Fibroblast of lung (primary cell): ENCODE measurements around the gene CCDC33. TPM values are rescaled to one million over a fixed set of nuclear protein-coding genes. Genes with fewer than 3 reads are reported as not detected.

Experiments used
- DNase-seq, 2 donors: peaks; one replicate each; pipeline versions ENCODE4 v3.0.0 to v3.0.0-alpha.2; 2010; ENCODE audit warnings: low read depth in 2 of 2
- H2AFZ ChIP-seq: 2 replicates; pipeline ENCODE4 v1.5.1; 2012; ENCODE audit warnings: low read length, control low read depth, inconsistent platforms
- H3K27ac ChIP-seq: 2 replicates; pipeline ENCODE4 v1.5.1; 2011; ENCODE audit warnings: low read length, control low read depth; ENCODE audit not compliant: insufficient read depth
- H3K27me3 ChIP-seq: 2 replicates; pipeline ENCODE4 v1.5.1; 2011; ENCODE audit warnings: mild to moderate bottlenecking, low read length; ENCODE audit not compliant: control insufficient read depth, insufficient read depth
- H3K36me3 ChIP-seq: 2 replicates; pipeline ENCODE4 v1.5.1; 2011; ENCODE audit warnings: low read length; ENCODE audit not compliant: control insufficient read depth, insufficient read depth
- H3K4me1 ChIP-seq: 2 replicates; pipeline ENCODE4 v1.5.1; 2011; ENCODE audit warnings: low read length; ENCODE audit not compliant: control insufficient read depth, insufficient read depth; ENCODE audit errors: extremely low read depth
- H3K4me2 ChIP-seq: 2 replicates; pipeline ENCODE4 v1.5.1; 2011; ENCODE audit warnings: low read length, control low read depth; ENCODE audit not compliant: insufficient read depth; ENCODE audit errors: extremely low read depth
- H3K4me3 ChIP-seq, 4 experiments: fragments of 200-600 bp in 1 of 4; sonication (generic) in 1 of 4; replicated peaks in 1 of 4; 2 replicates each; pipeline ENCODE4 v1.5.1; 2011 to 2016; ENCODE audit warnings: low read length in 4 of 4, low read depth in 3 of 4, mild to moderate bottlenecking in 3 of 4, control low read depth in 2 of 4, inconsistent platforms in 1 of 4, mixed read lengths in 1 of 4; ENCODE audit not compliant: insufficient read depth in 1 of 4; ENCODE audit errors: control extremely low read depth in 1 of 4
- H3K79me2 ChIP-seq: 2 replicates; pipeline ENCODE4 v1.5.1; 2012; ENCODE audit warnings: mild to moderate bottlenecking, low read length, inconsistent platforms; ENCODE audit not compliant: control insufficient read depth, insufficient read depth
- H3K9ac ChIP-seq: 2 replicates; pipeline ENCODE4 v1.5.1; 2011; ENCODE audit warnings: mild to moderate bottlenecking, low read length, control low read depth; ENCODE audit not compliant: insufficient read depth
- H3K9me3 ChIP-seq: 2 replicates; pipeline ENCODE4 v1.5.1; 2012; ENCODE audit warnings: low read depth, low read length; ENCODE audit not compliant: control insufficient read depth, insufficient read depth
- H4K20me1 ChIP-seq: 2 replicates; pipeline ENCODE4 v1.5.1; 2011; ENCODE audit warnings: low read length; ENCODE audit not compliant: control insufficient read depth, insufficient read depth; ENCODE audit errors: extremely low read depth
- EZH2 ChIP-seq: IDR thresholded peaks from 2 replicates; pipeline ENCODE4 v1.5.1; 2012; ENCODE audit warnings: low read length, control low read depth, mild to moderate bottlenecking; ENCODE audit errors: missing control alignments
- polyA plus RNA-seq, 2 donors: library from polyadenylated mRNA; depleted of rRNA in 1 of 2; stranded (reverse) in 1 of 2; unstranded in 1 of 2; fragments of >200 nt; gene quantifications; 2 replicates each; pipeline ENCODE4 v1.2.1, GENCODE V29; 2011 to 2012; ENCODE audit warnings: missing spikeins in 1 of 2
- total RNA-seq: library from RNA; depleted of rRNA; stranded (reverse); fragments of >200 nt; gene quantifications from 2 replicates; pipeline ENCODE4 v1.2.1, GENCODE V29; 2014
- TF ChIP-seq, protein P1 (sequence below), 2 donors: IDR thresholded peaks in 1 of 2; conservative IDR thresholded peaks in 1 of 2; 1 replicate in 1 of 2; 2 replicates in 1 of 2; pipeline ENCODE4 v1.5.1; 2011 to 2012; ENCODE audit warnings: low read length in 2 of 2, control low read depth in 1 of 2, inconsistent platforms in 1 of 2, low read depth in 1 of 2, mild to moderate bottlenecking in 1 of 2

Gene CCDC33
- total and polyA plus RNA-seq, 2 donors (not counting 1 experiment from before 2014, with no cell fraction given) = not detected

DNA sequence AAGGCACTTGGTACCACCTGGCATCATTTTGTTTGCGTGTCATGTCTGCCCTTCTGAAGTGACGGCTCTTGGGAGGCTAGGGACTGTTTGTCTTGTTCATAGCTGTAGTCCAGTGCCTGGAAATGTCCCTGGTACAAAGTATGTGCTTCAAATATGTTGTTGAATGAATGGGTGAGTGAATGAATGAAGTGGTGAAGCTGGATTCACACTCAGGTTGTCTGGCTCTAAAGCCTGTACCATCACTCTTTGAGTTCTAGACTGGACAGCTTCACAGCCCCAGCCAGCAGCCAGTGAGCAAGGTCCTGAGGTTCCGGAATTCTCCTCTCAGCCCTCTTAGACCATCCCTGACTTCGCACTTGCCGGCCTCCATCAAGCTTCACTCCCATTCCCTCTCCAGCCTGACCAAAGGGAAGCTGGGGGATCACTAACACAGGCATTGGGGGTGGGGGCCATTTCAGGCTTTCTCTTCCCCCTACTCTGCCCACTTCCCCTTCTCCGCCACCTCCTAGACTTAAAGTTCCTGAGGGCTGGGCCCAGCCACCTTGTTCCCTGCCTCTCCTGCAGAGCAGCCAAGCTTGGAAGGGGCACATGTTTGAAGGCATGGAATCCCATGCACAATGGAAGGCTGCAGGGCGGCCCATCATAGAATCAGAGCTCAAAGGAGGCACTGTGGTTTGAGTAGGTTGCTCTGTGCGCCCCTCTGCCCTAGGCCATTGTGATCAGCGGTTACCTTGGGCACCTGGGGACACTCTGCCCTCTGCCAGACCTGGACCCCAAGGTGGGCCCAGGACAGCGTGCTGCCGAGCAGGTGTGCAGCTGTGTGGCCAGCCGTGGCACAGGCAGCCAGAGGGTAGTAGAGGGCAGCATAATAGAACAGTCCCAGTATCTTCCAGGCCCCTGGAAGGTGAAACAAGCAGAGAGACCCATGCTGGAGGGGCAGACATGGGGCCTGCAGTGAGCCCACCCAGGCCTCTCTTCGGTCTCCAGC lies 41.3 kb upstream of the CCDC33 start:
- no peaks in the 10 kb centered on the region for H3K9me3 ChIP-seq
- H4K20me1 ChIP-seq = no peaks in the 10 kb centered on the region
- H3K4me2 ChIP-seq = no peak overlapping the region
- H2AFZ ChIP-seq = no peak overlapping the region
- H3K27me3 ChIP-seq = no peaks in the 10 kb centered on the region
- TF ChIP-seq EZH2 = no peak
- TF ChIP-seq, protein P1, sequence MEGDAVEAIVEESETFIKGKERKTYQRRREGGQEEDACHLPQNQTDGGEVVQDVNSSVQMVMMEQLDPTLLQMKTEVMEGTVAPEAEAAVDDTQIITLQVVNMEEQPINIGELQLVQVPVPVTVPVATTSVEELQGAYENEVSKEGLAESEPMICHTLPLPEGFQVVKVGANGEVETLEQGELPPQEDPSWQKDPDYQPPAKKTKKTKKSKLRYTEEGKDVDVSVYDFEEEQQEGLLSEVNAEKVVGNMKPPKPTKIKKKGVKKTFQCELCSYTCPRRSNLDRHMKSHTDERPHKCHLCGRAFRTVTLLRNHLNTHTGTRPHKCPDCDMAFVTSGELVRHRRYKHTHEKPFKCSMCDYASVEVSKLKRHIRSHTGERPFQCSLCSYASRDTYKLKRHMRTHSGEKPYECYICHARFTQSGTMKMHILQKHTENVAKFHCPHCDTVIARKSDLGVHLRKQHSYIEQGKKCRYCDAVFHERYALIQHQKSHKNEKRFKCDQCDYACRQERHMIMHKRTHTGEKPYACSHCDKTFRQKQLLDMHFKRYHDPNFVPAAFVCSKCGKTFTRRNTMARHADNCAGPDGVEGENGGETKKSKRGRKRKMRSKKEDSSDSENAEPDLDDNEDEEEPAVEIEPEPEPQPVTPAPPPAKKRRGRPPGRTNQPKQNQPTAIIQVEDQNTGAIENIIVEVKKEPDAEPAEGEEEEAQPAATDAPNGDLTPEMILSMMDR (conservative IDR thresholded peaks at IDR 0.05 in 1 of 2, IDR thresholded peaks at IDR 0.05 in 1 of 2; ENCODE audit: low read depth in 1 of 2, low read length in 2 of 2) = no peak
- H3K4me1 ChIP-seq = peaks cover 9% of the 10 kb centered on the region
- no peaks in the 10 kb centered on the region for H3K36me3 ChIP-seq
- H3K79me2 ChIP-seq = no peaks in the 10 kb centered on the region
- H3K9ac ChIP-seq = no peak overlapping the region
- H3K4me3 ChIP-seq = no peak overlapping the region
- no peak for DNase-seq
- no peak overlapping the region for H3K27ac ChIP-seq

DNA sequence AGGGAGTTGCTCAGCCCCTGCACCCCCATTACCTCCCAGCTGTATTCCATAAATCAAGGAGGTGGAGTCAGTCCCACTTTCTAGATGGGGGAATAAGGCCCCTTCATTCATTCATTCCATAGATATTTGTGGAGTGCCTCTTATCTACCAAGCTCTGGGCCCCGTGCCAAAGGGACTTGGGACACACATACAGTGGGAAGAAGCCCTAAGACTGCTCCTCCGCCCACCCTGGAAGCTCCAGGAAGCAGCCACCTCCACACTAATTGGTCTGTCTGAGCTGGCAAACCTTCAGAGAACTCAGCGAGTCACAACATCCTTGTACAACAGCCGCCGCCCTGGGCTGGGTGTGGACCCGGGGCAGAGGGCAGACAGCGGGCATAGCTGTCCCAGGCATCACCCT lies 40.0 kb upstream of the CCDC33 start:
- Histone ChIP-seq H3K9ac (no peak overlapping the region), H3K4me2 (no peak overlapping the region), H3K27me3 (no peaks in the 10 kb centered on the region), H3K9me3 (no peaks in the 10 kb centered on the region), H3K79me2 (no peaks in the 10 kb centered on the region), H3K4me1 (peaks cover 15% of the 10 kb centered on the region), H3K27ac (no peak overlapping the region), H4K20me1 (no peaks in the 10 kb centered on the region), H2AFZ (no peak overlapping the region), H3K4me3 (no peak overlapping the region), H3K36me3 (no peaks in the 10 kb centered on the region)
- DNase-seq = peak; percentile 83 to 99
- no peak for TF ChIP-seq EZH2
- TF ChIP-seq, protein P1 (conservative IDR thresholded peaks at IDR 0.05 in 1 of 2, IDR thresholded peaks at IDR 0.05 in 1 of 2; ENCODE audit: low read depth in 1 of 2, low read length in 2 of 2) = no peak

DNA sequence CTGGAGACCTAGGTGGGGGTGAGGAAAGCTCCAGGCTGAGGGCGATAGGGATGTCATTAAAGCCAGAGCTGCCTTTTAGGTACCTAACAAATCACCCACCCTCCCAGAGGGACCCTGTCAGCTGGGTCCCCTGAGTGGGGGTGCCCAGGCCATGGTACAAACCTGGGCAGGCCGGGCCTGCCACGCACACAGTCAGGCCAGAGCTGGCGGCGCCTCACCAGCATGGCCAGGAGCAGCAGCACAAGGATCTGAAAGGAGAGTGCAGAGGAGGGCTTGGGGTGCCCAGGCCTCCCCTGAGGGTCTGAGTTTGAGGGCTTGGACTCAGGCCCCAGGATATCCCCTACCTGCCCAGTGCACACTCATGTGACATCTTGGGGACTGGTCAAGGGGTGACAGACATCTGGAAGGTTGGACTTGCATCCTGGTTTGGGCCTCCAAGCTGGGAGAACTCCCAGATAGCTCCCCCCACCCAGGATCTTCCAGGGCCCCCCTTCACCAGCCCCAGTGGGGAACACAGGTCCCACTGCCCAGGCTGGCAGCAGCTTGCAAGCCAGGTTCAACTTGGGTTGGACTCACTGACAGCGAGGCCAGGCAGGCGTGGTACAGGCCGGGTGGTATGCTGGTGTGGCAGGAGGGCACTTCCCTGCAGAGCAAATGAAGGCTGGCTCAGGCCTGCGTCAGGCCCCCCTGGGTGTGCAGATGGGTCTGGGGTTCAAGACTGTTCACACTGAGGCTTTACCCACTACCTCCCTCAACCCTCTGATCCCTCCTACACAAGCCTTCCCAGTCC lies 38.8 kb upstream of the CCDC33 start:
- TF ChIP-seq, protein P1 (conservative IDR thresholded peaks at IDR 0.05 in 1 of 2, IDR thresholded peaks at IDR 0.05 in 1 of 2; ENCODE audit: low read depth in 1 of 2, low read length in 2 of 2) = no peak
- no peak for TF ChIP-seq EZH2
- H3K79me2 ChIP-seq = no peaks in the 10 kb centered on the region
- H3K9me3 ChIP-seq = no peaks in the 10 kb centered on the region
- H3K9ac ChIP-seq = no peak overlapping the region
- no peak overlapping the region for H3K4me3 ChIP-seq
- no peaks in the 10 kb centered on the region for H3K36me3 ChIP-seq
- H3K27ac ChIP-seq = no peak overlapping the region
- no peak for DNase-seq
- H3K4me1 ChIP-seq = peaks cover 17% of the 10 kb centered on the region
- H3K27me3 ChIP-seq = no peaks in the 10 kb centered on the region
- H2AFZ ChIP-seq = no peak overlapping the region
- H3K4me2 ChIP-seq = no peak overlapping the region
- no peaks in the 10 kb centered on the region for H4K20me1 ChIP-seq
